HG02763 (cell line): ENCODE data around the gene COL23A1.
"Not testable (repeated sequence)": the region's sequence is repeated elsewhere in the genome, so short reads cannot be mapped to it uniquely, and the experiment has no call there.

Experiments used
- ATAC-seq: cut with Tn5 transposase; IDR thresholded peaks from one replicate; pipeline ENCODE4 v1.9.1; 2021; ENCODE audit warnings: mild to moderate bottlenecking, moderate library complexity; ENCODE audit not compliant: unreplicated experiment

Gene COL23A1

GRCh38 chr5:178318382-178318781 is 271.8 kb downstream of the COL23A1 start:
- ATAC-seq, result no peak

- not testable (repeated sequence) for ATAC-seq
Measured at GRCh38 chr5:178317727-178318126, 272.5 kb downstream of the COL23A1 start.

GRCh38 chr5:178314961-178315820 is 275.0 kb downstream of the COL23A1 start:
- no peak for ATAC-seq

DNA sequence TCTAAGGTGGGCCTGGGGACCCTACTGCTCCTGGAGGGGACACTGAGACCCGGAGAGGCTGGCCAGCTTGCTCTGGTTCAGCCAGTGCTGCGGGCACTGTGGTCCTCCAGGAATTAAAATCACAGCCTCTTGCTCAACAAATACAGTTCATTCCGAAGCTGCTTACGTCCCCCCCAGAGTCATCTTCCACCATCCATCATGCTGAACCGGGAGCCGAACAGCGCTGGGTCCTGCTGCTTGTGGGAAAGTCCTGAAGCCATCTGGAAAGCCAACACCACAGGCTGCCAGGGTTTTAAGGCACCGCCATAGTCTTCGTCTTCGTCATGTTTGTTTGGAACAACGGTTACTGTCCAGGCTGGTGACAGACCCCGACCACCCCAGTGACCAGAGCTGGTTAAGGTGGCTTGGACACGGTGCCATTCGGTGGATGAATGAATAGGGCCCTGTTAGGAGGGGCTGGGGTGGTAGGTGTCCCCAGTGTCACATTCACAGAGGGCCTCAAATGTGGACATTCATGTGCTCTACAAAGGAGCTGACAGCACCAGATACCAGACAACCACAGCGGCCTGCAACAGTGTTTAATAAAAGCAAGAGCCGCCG is 276.0 kb downstream of the COL23A1 start:
- ATAC-seq, result no peak

- ATAC-seq, result no peak
Measured at GRCh38 chr5:178313316-178313715, 276.9 kb downstream of the COL23A1 start.

DNA sequence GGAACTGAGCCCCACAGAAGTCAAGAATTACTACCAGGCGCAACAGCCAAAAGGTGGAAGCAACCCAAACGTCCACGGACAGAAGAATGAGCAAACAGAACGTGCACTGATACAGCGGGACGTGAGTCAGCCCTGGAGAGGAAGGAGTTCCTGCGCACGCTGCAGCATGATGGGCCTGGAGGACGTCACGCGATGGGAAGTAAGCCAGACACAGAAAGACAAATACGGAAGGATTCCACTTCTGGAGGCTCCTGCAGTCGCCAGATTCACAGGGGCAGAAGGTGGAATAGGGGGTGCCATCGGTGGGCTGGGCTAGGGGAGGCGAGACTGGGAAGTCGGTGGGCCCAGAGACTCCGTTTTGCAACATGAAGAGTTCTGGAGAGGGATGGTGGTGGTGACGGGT is 277.3 kb downstream of the COL23A1 start:
- no peak for ATAC-seq

DNA sequence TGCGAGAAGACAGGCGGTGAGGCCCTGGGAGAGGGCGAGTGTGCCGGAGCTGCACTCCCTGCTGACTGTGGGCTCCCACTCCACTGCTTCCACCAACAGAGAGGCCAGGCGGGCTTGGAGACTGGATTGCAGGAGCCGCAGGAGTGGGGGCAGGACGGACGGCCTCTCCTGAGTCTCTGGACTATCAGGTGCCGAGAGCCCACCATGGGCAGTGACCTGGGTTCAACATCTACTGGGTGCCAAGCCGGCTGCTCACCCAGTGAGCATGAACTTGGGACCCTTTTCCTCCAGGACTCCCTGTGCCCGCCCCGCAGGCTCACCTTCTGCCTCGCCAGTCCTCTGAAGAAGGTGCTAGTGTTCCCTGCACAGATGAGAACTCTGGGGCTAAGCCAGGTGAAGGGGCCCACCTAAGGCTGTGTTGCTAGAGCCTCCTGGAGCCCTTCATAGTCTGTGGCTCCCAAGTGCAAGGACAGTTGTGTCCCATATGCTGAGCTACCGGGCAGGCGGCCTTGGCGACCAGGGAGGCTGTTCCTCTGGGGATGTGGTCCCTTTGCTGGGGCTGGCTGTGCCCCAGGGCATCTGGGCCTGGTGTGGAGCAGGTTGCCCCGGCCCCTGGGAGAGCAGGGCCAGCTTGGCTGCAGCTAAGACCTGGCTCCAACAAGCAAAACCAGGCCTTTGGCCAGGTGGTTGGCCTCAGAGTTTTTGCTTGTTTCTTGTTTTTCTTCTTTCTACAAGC is 279.9 kb downstream of the COL23A1 start:
- ATAC-seq, result no peak

- no peak for ATAC-seq
Measured at GRCh38 chr5:178309271-178310013, 280.8 kb downstream of the COL23A1 start.

- ATAC-seq, result no peak
Measured at GRCh38 chr5:178308541-178309092, 281.6 kb downstream of the COL23A1 start.

DNA sequence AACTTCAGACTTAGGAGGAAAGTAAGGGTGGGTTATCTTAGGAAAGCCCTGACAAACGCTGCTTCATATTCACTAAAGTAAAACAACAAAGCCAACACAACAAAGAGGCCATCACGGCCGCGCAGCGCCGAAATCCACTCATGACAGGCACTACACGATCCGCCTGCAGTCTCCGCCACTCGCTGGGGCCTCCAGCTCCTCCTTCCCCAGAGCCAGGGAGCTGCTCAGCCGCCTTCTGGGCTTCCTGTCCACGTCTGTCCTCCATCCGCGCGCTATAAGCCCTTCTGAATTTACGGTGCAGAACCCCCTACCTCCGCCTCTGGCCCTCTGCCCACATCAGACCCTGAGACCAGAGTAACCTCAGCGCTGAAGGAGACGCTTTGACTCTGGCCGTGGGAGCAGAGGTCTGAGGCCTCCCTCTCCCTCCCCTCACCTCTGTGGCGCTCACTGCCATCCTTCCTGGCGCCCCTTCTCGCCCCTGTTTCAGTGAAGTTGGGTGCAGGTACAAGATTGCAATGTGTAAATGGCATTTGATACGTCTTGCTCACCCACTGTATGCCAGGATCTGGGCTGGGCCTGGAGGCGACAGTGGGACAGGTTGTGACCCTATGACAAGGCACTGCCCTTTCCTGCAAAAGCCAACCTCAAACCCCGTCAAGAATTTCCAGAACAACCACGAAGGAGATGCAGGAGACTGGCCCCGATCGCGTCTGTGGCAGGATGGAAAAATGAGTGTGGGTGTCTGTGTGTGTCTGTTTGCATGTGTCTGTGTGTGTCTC is 282.7 kb downstream of the COL23A1 start:
- no peak for ATAC-seq

- ATAC-seq, result no peak
Measured at GRCh38 chr5:178306430-178307225, 283.6 kb downstream of the COL23A1 start.

GRCh38 chr5:178305801-178306200 is 284.4 kb downstream of the COL23A1 start:
- ATAC-seq, result no peak

DNA sequence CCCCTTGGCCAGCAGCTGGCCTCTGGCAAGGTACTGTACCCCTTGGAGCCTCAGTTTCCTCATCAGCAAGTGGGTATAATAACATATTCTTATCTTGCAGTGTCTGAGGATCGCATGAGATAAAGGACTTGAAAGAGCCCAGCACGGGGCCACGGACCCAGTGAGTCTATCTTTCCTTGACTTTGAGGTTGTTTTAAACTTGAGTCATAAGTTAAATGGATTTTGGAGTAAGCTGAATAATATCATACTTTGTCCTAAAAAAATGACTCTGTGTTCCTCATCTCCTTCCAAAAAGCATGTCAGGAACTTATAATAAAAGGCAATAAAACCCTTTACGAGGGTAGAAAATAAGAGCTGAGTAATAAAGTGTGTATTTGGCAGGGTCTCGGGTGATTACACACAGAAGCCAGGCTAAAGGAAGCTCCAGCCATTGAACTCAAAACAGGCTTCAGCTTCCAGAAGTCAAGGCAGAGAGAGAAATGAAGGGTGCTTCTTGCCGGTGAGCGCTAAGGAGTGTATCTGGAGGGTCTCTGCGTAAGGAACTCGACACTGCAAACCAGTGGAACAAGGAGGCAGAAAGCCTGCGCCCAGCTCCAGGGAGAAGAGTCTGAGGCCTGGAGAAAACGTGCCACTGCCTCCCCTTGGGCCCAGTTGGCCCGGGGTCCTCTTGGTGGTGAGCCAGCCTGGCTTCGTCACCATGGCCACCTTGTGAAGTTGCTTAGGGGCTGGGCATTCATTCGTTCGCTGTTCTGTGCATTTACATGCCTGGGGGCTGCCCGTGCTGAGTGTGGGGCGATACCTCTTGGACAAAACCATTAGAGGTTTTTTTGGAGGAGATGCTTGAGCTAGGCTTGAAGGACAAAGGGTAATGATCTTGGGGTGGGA is 285.2 kb downstream of the COL23A1 start:
- ATAC-seq, result no peak

DNA sequence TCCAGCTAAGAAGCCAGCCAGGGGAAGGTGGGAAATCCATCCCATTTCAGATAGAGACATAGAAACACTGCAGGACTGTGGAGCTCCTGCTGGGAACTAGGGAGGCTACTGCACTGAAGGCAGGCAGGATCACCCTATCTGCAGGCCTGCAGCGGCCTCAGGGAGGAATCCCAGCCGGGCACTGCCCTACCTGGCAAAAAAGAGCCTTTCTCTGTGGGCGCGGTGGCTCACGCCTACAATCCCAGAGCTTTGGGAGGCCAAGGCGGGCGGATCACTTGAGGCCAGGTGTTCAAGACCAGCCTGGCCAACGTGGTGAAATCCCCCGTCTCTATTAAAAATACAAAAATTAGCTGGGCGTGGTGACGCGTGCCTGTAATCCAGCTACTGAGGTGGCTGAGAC is 286.2 kb downstream of the COL23A1 start:
- ATAC-seq, result no peak

DNA sequence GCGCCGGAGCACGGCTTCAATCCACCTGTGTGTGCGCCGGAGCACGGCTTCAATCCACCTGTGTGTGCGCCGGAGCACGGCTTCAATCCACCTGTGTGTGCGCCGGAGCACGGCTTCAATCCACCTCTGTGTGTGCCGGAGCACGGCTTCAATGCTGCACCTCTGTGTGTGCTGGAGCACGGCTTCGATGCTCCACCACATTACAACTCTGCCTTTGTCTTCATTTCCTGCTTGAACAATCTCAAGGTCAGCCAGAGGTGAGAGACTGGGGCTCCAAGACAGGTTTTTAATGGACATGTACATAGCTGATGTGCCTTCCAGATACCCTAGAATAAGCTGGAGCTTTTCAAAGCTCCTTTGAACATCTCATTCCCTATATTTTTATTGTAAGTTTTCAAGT is 287.9 kb downstream of the COL23A1 start:
- not testable (repeated sequence) for ATAC-seq

GRCh38 chr5:178301641-178302040 is 288.6 kb downstream of the COL23A1 start:
- no peak for ATAC-seq

DNA sequence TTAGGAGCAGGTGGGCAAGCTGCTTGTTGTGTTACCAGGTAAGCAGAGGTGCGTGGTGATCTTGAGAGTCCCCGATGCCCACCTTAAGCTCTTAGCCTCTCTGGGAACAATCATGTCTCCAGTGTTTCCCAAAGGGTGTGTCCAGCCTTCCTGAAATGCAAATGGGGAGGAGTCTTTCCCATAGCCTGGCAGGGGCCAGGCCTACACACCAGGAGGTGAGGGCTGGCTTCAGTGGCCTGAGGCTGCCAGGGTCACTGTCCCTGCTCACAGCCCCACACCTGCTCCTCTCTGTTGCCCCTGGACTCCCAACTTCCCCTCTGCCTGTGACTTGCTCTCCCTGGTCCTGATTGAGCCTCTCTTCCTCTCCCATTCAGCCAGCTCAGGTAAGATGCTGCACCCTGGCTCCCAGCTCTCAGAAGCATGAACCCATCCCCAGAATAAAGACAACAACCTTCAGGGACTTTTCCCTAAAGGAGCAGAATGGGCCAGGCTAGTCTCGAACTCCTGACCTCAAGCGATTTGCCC is 291.8 kb downstream of the COL23A1 start:
- no peak for ATAC-seq

- no peak for ATAC-seq
Measured at GRCh38 chr5:178297751-178298150, 292.4 kb downstream of the COL23A1 start.
